ENCODE measurements around the gene ZNF236.

Gene ZNF236

DNA sequence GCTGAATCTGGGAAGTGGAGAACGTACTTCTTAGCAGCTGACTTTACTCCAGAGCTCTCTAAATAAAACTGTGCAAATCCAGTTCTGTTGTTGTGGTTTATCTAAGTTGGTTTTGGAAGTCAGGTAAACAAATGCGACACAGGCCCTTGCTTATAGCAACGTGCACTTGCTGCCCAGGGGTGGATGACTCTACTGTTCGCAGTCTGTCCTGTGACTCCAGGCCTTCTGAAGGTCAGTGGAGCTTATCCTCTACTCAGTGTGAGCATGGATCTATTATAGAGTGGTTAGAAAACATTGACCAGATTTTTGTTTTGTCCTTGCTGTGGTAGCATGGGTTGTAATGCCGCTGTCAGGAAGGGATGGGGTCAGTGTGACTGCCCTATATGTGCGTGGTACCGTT lies 89.1 kb downstream of the ZNF236 start:
- no peak for DNase-seq (ENCODE audit: low read depth)
- no peak for TF ChIP-seq CTCF (IDR thresholded peaks at IDR 0.05; ENCODE audit: control insufficient read depth, extremely low read depth, insufficient read depth)
- no peak overlapping the region for H3K4me3 ChIP-seq (ENCODE audit: low read depth, low read length)

GRCh38 chr18:76913583-76913982 lies 91.2 kb downstream of the ZNF236 start:
- DNase-seq (ENCODE audit: low read depth), result no peak
- TF ChIP-seq CTCF (IDR thresholded peaks at IDR 0.05; ENCODE audit: control insufficient read depth, extremely low read depth, insufficient read depth), result no peak

DNA sequence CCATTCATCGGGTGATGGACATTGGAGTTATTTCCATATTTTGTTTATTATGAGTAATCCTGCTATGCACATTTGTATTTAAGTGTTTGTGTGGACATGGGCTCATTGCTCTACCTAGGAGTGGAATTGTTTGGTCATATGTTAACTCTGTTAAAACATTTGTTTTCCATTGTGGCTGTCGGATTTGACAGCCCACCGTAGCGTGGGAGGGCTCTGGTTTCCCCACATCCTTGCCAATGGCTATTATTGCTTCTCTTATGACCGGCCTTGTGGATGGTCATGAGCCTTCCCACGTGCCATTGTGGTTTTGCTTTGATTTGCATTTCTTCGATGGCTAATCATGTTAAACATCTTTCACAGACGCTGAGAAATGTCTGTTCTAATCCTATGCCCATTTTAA lies 92.0 kb downstream of the ZNF236 start:
- no peak for TF ChIP-seq CTCF (IDR thresholded peaks at IDR 0.05; ENCODE audit: control insufficient read depth, extremely low read depth, insufficient read depth)
- H3K4me3 ChIP-seq (ENCODE audit: low read depth, low read length), result no peak overlapping the region
- DNase-seq (ENCODE audit: low read depth), result no peak

More at GRCh38 chr18:76913583-76913982, 91.2 kb downstream of the ZNF236 start:
- no peak overlapping the region for H3K4me3 ChIP-seq (ENCODE audit: low read depth, low read length)

DNA sequence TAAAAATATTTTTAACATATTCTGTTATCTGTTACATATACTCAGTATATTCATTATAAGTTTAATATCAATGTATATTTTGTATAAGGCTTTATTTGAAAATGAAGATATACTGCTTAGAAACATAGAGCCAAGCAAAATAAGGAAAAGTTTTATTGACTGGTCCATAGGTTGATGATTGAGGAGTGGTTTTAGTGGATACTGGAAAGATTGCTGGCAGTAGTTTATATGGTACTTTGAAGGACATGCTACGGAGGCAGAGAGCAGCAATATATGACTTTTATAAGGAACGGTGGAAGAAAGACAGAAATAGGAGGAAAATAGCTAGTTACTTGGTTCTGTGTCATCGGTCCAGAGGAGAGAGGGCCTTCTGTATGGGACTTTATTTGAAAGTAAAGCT lies 92.4 kb downstream of the ZNF236 start:
- H3K4me3 ChIP-seq (ENCODE audit: low read depth, low read length), result no peak overlapping the region
- TF ChIP-seq CTCF (IDR thresholded peaks at IDR 0.05; ENCODE audit: control insufficient read depth, extremely low read depth, insufficient read depth), result no peak
- no peak for DNase-seq (ENCODE audit: low read depth)

- TF ChIP-seq CTCF (IDR thresholded peaks at IDR 0.05; ENCODE audit: control insufficient read depth, extremely low read depth, insufficient read depth), result no peak
- H3K4me3 ChIP-seq (ENCODE audit: low read depth, low read length), result no peak overlapping the region
- no peak for DNase-seq (ENCODE audit: low read depth)
Measured at GRCh38 chr18:76915456-76915855, 93.1 kb downstream of the ZNF236 start.

- H3K4me3 ChIP-seq (ENCODE audit: low read depth, low read length), result no peak overlapping the region
- no peak for TF ChIP-seq CTCF (IDR thresholded peaks at IDR 0.05; ENCODE audit: control insufficient read depth, extremely low read depth, insufficient read depth)
- no peak for DNase-seq (ENCODE audit: low read depth)
Measured at GRCh38 chr18:76920974-76921373, 98.6 kb downstream of the ZNF236 start.

DNA sequence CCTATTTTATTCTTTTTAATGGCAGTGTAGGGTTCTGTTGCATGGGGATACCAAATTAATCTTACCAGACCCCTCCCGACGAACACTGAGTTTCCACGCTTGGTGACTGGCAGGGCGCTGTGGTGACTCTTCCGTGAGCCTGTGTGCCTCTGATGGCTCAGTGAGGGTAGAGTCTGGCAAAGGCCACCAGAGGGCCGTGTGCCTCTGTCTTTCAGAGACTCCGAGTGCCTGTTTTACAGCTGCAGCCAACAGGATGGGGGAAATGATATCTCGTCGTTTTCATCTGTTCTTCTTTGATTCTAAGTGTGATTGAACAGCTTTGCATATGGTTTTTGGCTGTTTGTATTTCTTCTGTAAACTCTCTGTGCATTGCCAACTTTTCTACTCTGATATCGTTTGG lies 99.8 kb downstream of the ZNF236 start:
- peak; percentile 40 for DNase-seq (ENCODE audit: low read depth)
- peak; percentile 87 for TF ChIP-seq CTCF (IDR thresholded peaks at IDR 0.05; ENCODE audit: control insufficient read depth, extremely low read depth, insufficient read depth)
- no peak overlapping the region for H3K4me3 ChIP-seq (ENCODE audit: low read depth, low read length)

Data from LNCaP clone FGC (cell line).